SK-MEL-5 (cell line): ENCODE results near the gene NPTXR. TPM values are rescaled to one million over a fixed set of nuclear protein-coding genes. Genes with fewer than 3 reads are reported as not detected.

Source experiments
- total RNA-seq: library from RNA; depleted of rRNA; stranded (reverse); fragments of >200 nt; shearing (Covaris generic); gene quantifications from 2 replicates; pipeline ENCODE4 v1.2.3, GENCODE V29; 2014; rRNA removed

Gene NPTXR
- total RNA-seq, 1 experiment from 2014 or later: 2.0 TPM

Other genes starting within 250 kb of the NPTXR start
- 1.2 and 1.8 TPM in 2 replicates for gene FAM227A, start 187.6 kb downstream of the NPTXR start, total RNA-seq
- gene CBY1, start 187.4 kb downstream of the NPTXR start, total RNA-seq: 12.1 and 14.9 TPM in 2 replicates
- 78.4 and 102 TPM in 2 replicates for gene TOMM22, start 162.1 kb downstream of the NPTXR start, total RNA-seq
- gene JOSD1, start 143.1 kb downstream of the NPTXR start, total RNA-seq: 71.0 and 84.2 TPM in 2 replicates
- gene GTPBP1, start 138.1 kb downstream of the NPTXR start, total RNA-seq: 16.1 and 27.1 TPM in 2 replicates
- 30.0 and 30.7 TPM in 2 replicates for gene SUN2, start 88.0 kb downstream of the NPTXR start, total RNA-seq
- 14.4 and 16.7 TPM in 2 replicates for gene DNAL4, start 49.9 kb downstream of the NPTXR start, total RNA-seq
- 38.1 and 40.7 TPM in 2 replicates for gene CBX6, start 28.2 kb upstream of the NPTXR start, total RNA-seq
- not detected in 2 replicates for gene APOBEC3A, start 113.6 kb upstream of the NPTXR start, total RNA-seq
- gene APOBEC3B, start 138.3 kb upstream of the NPTXR start, total RNA-seq: 3.8 and 4.3 TPM in 2 replicates
- gene APOBEC3C, start 170.2 kb upstream of the NPTXR start, total RNA-seq: 5.5 and 7.2 TPM in 2 replicates
- 2.0 and 3.0 TPM in 2 replicates for gene APOBEC3D, start 177.1 kb upstream of the NPTXR start, total RNA-seq
- 2.2 and 4.1 TPM in 2 replicates for gene APOBEC3F, start 196.8 kb upstream of the NPTXR start, total RNA-seq
- gene APOBEC3G, start 233.2 kb upstream of the NPTXR start, total RNA-seq: 9.8 and 14.0 TPM in 2 replicates